22Rv1 (cell line): ENCODE measurements around the gene ULK4.

Experiments used
- CTCF ChIP-seq: fragments of 450-650 bp; IDR thresholded peaks from 2 replicates; pipeline ENCODE4 v1.5.1; 2017; ENCODE audit warnings: mild to moderate bottlenecking
- ZFX ChIP-seq: fragments of 450-650 bp; IDR thresholded peaks from 2 replicates; pipeline ENCODE4 v1.6.1; 2017; ENCODE audit warnings: antibody characterized with exemption, borderline replicate concordance

DNA sequence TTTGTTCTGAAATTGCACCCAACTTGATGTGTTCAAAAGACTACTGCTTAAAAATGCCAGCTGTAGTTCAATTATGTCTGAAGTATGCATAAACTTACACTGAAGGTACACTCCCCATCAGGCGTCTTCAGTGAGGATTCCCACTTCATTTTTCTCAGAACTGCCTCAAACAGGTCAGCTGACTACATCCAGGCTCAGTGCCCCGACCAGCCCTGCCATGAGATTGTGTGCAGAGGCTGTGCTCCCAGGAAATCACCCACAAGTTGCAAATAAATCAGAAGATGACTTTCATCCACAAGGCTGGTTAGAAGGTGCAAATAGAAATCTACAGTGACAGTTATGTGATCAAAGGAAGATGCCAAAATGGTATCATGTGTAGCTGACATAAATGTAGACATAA is 711.1 kb downstream of the ULK4 start:
- TF ChIP-seq CTCF (no peak), ZFX (no peak)
